GM10248 (cell line): ENCODE data around the gene NR5A2.

ENCODE experiments used
- CTCF ChIA-PET: fragments of 300-600 bp; sonication (Branson Sonifier 250); formaldehyde crosslinking; extraction: SDS; loops from one replicate; lab custom pipeline; 2021; ENCODE audit warnings: antibody characterized with exemption; lab: Yijun Ruan, JAX
- POLR2A ChIA-PET: fragments of 350-650 bp; sonication (Branson Sonifier 250); formaldehyde crosslinking; extraction: SDS; loops from one replicate; lab custom pipeline; 2020; ENCODE audit warnings: antibody characterized with exemption; lab: Yijun Ruan, JAX
- DNase-seq: peaks from one replicate; pipeline ENCODE4 v3.0.0; 2012; ENCODE audit errors: extremely low spot score
- CTCF ChIP-seq: IDR thresholded peaks from 2 replicates; pipeline ENCODE4 v1.5.1; 2012; ENCODE audit warnings: mild to moderate bottlenecking, low read depth; ENCODE audit errors: extremely low read depth, missing control alignments, control extremely low read depth

NR5A2 gene

GRCh38 chr1:199995096-199995685, 32.3 kb upstream of the NR5A2 start:
- CTCF ChIA-PET: interaction anchor here (1.3 kb wide), 1 partner anchor 17 kb away, joined by 3 read pairs; no protein-coding TSS in a partner anchor
- POLR2A ChIA-PET: no interaction called here
- DNase-seq: no peak
- TF ChIP-seq CTCF: no peak

GRCh38 chr1:200005165-200005564, 22.3 kb upstream of the NR5A2 start:
- no peak for TF ChIP-seq CTCF
- POLR2A ChIA-PET: no interaction called here
- CTCF ChIA-PET: no interaction called here
- no peak for DNase-seq

- ChIA-PET CTCF (no interaction called here), POLR2A (no interaction called here)
- no peak for DNase-seq
- TF ChIP-seq CTCF: no peak
Observed at GRCh38 chr1:200006711-200007110, 20.8 kb upstream of the NR5A2 start.

GRCh38 chr1:200015811-200016210, 11.7 kb upstream of the NR5A2 start:
- TF ChIP-seq CTCF: no peak

GRCh38 chr1:200021577-200022238, 5.8 kb upstream of the NR5A2 start:
- ChIA-PET POLR2A (no interaction called here), CTCF (no interaction called here)
- no peak for DNase-seq
- TF ChIP-seq CTCF: no peak

More at GRCh38 chr1:200015811-200016210, 11.7 kb upstream of the NR5A2 start:
- ChIA-PET POLR2A (no interaction called here), CTCF (no interaction called here)
- no peak for DNase-seq

GRCh38 chr1:200022239-200022804, 5.2 kb upstream of the NR5A2 start:
- TF ChIP-seq CTCF: no peak
- DNase-seq: no peak
- ChIA-PET CTCF (no interaction called here), POLR2A (no interaction called here)
